ENCODE results near the gene IMP3. TPM values are rescaled to one million over a fixed set of nuclear protein-coding genes. Genes with fewer than 3 reads are reported as not detected.

IMP3 gene
- total RNA-seq, 1 experiment from 2014 or later: 84.5 TPM

DNA sequence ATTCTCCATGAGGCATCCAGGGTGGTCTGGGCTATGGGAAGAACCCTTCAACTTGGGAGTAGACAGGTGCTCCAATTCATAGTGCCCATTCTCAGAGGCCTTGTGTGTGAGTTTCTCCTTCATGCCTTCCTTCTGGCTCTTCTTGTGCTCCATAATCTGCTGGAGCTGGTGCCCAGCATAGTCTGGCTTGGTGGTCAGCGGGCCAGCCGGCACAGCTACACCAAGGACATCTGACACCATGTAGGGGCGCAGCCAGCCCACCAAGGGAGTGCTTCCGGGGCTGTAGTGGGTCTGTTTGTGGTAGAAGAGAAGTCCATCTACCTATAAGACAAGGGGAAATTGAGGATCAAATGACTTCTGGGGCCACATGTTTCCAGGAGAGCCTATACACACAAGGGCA, 41.7 kb downstream of the IMP3 start:
- ChIA-PET POLR2A (ENCODE audit: low non-redundant PET) (no interaction called here), CTCF (interaction anchor here (0.7 kb wide), 1 partner anchor 21 kb away, joined by 3 read pairs; no protein-coding TSS in a partner anchor)
- DNase-seq (ENCODE audit: low spot score): no peak
- peaks cover 34% of the 10 kb centered on the region for H3K36me3 ChIP-seq (ENCODE audit: insufficient read depth, low read length, poor library complexity, severe bottlenecking)
- intact Hi-C loops (cut with micrococcal nuclease; ENCODE audit: unreplicated experiment): loop anchor here (5.0 kb wide), 1 partner anchor 146 kb away; the partner anchor contains the start of gene SIN3A
- H3K27me3 ChIP-seq (replicated peaks; ENCODE audit: insufficient read depth, low read depth, low read length, poor library complexity): no peaks in the 10 kb centered on the region
- no peak overlapping the region for H3K4me3 ChIP-seq (ENCODE audit: low read depth, low read length, poor library complexity, severe bottlenecking)
- H3K27ac ChIP-seq (ENCODE audit: low read depth, low read length, poor library complexity, severe bottlenecking): peak overlapping the region; percentile 85
- no peaks in the 10 kb centered on the region for H3K9me3 ChIP-seq (ENCODE audit: low read depth, low read length, poor library complexity, severe bottlenecking)
- H3K4me1 ChIP-seq (ENCODE audit: insufficient read depth, low read length, poor library complexity, severe bottlenecking): peaks cover 33% of the 10 kb centered on the region
- BruUV-seq (replicated peaks): no TSS peak
- TF ChIP-seq EZH2 (IDR thresholded peaks at IDR 0.05; ENCODE audit: borderline replicate concordance, low read depth, low read length, poor library complexity, severe bottlenecking): no peak

DNA sequence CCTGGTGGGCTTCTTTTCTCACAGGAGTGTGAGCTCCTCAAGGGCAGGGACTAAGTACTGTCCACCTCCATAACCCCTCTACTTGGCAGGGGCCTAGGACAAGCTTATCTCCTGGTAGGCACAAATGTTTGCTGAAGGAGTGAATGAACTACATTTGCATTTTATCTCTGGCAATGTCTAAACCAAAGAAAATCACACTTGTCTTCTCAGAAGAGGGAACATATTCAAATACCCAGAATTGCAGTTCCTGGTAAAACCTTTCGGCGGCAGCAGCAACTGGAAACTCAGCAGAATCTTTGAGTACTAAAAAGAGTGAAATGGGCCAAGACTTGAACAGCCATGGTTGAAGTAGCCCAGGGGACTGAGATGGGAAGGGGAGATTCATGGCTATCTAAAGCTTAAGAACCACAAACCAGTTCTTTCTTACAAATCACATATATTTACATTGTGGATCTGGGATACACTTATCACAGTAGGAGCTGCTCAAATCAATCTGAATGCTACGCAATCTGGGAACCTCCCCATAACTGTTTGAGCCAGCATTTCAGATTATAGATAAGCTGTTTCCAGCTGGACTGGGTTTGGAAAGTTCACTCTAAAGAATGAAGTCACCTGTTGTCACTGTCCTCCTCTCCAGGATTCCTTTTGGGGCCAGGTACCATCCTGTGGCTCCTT, 42.2 kb downstream of the IMP3 start:
- DNase-seq (ENCODE audit: low spot score): peak; percentile 70
- TF ChIP-seq CTCF (conservative IDR thresholded peaks at IDR 0.05; ENCODE audit: low read depth, low read length): peak; percentile 63
- TF ChIP-seq EZH2 (IDR thresholded peaks at IDR 0.05; ENCODE audit: borderline replicate concordance, low read depth, low read length, poor library complexity, severe bottlenecking): no peak
- Histone ChIP-seq H3K4me3 (ENCODE audit: low read depth, low read length, poor library complexity, severe bottlenecking) (no peak overlapping the region), H3K36me3 (ENCODE audit: insufficient read depth, low read length, poor library complexity, severe bottlenecking) (peaks cover 34% of the 10 kb centered on the region), H3K4me1 (ENCODE audit: insufficient read depth, low read length, poor library complexity, severe bottlenecking) (peaks cover 33% of the 10 kb centered on the region), H3K9me3 (ENCODE audit: low read depth, low read length, poor library complexity, severe bottlenecking) (no peaks in the 10 kb centered on the region), H3K27me3 (replicated peaks; ENCODE audit: insufficient read depth, low read depth, low read length, poor library complexity) (no peaks in the 10 kb centered on the region), H3K27ac (ENCODE audit: low read depth, low read length, poor library complexity, severe bottlenecking) (peak overlapping the region; percentile 85)
- BruUV-seq (replicated peaks): no TSS peak
- intact Hi-C loops (cut with micrococcal nuclease; ENCODE audit: unreplicated experiment): loop anchor here (5.0 kb wide), 1 partner anchor 146 kb away; the partner anchor contains the start of gene SIN3A
- CTCF ChIA-PET: interaction anchor here (0.5 to 0.7 kb wide), 2 partner anchors 16 to 90 kb away, joined by 3 to 4 read pairs; no protein-coding TSS in a partner anchor
- POLR2A ChIA-PET (ENCODE audit: low non-redundant PET): no interaction called here

GRCh38 chr15:75596703-75597345, 43.2 kb downstream of the IMP3 start:
- Histone ChIP-seq H3K27me3 (replicated peaks; ENCODE audit: insufficient read depth, low read depth, low read length, poor library complexity) (no peaks in the 10 kb centered on the region), H3K36me3 (ENCODE audit: insufficient read depth, low read length, poor library complexity, severe bottlenecking) (peaks cover 34% of the 10 kb centered on the region), H3K4me3 (ENCODE audit: low read depth, low read length, poor library complexity, severe bottlenecking) (no peak overlapping the region), H3K4me1 (ENCODE audit: insufficient read depth, low read length, poor library complexity, severe bottlenecking) (peaks cover 33% of the 10 kb centered on the region), H3K9me3 (ENCODE audit: low read depth, low read length, poor library complexity, severe bottlenecking) (no peaks in the 10 kb centered on the region), H3K27ac (ENCODE audit: low read depth, low read length, poor library complexity, severe bottlenecking) (peak overlapping the region; percentile 85)
- BruUV-seq (replicated peaks): no TSS peak
- TF ChIP-seq EZH2 (IDR thresholded peaks at IDR 0.05; ENCODE audit: borderline replicate concordance, low read depth, low read length, poor library complexity, severe bottlenecking) (no peak), CTCF (conservative IDR thresholded peaks at IDR 0.05; ENCODE audit: low read depth, low read length) (no peak)
- no peak for DNase-seq (ENCODE audit: low spot score)
- intact Hi-C loops (cut with micrococcal nuclease; ENCODE audit: unreplicated experiment): loop anchor here (5.0 kb wide), 1 partner anchor 145 kb away; the partner anchor contains the start of gene SIN3A
- ChIA-PET CTCF (interaction anchor here (0.7 kb wide), 1 partner anchor 15 kb away, joined by 3 read pairs; no protein-coding TSS in a partner anchor), POLR2A (ENCODE audit: low non-redundant PET) (no interaction called here)
